Measurements from ENCODE around the gene SAA2. TPM values are rescaled to one million over a fixed set of nuclear protein-coding genes. Genes with fewer than 3 reads are reported as not detected.

Gene SAA2
- total and polyA plus RNA-seq, 2 donors from 2014 or later: 4.4 to 82.0 TPM

DNA sequence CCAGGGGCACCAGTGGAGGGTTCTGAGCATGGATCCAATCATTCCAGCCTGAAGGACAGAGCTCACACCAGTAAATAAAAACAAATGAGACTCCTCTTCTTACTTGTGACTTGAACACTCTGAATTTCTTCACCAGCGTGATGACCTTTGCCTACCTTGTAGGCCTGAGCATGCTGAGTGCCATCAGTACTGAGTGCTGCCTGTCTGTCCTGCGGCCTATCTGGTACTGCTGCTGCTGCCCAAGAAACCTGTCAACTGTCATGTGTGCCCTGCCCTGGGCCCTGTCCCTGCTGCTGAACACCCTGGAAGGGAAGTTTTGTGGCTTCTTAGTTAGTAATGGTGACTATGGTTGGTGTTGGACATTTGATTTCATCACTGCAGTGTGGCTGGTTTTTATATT is 51.9 kb downstream of the SAA2 start:
- intact Hi-C loops (cut with DNase I): no loop called here
- DNase-seq (no peak), FAIRE-seq (no peak)

More for the DNA sequence above, 51.9 kb downstream of the SAA2 start:
- Histone ChIP-seq H3K27ac (ENCODE audit: low read depth in 2 of 2, low read length in 2 of 2) (no peak overlapping the region), H3K4me1 (ENCODE audit: control insufficient read depth in 2 of 3, insufficient read depth in 2 of 3, low read depth in 1 of 3, low read length in 3 of 3) (no peaks in the 10 kb centered on the region), H3K9ac (ENCODE audit: low read length in 3 of 3) (no peak overlapping the region), H3K27me3 (ENCODE audit: control insufficient read depth, insufficient read depth, low read length) (no peaks in the 10 kb centered on the region), H3K36me3 (ENCODE audit: control insufficient read depth in 2 of 3, insufficient read depth in 3 of 3, low read length in 3 of 3) (no peaks in the 10 kb centered on the region), H3K9me3 (ENCODE audit: control insufficient read depth in 2 of 3, insufficient read depth in 1 of 3, low read length in 3 of 3) (no peaks in the 10 kb centered on the region), H3K4me3 (ENCODE audit: low read length in 3 of 3) (no peak overlapping the region)
- no peak for TF ChIP-seq CTCF (IDR thresholded peaks at IDR 0.05; ENCODE audit: borderline replicate concordance, extremely low read depth, insufficient read depth)

Other genes with a start within 250 kb of the SAA2 start
- 33.2 TPM for gene SERGEF, start 235.6 kb downstream of the SAA2 start, total RNA-seq
- gene SERGEF, start 235.6 kb downstream of the SAA2 start, polyA plus RNA-seq (ENCODE audit: insufficient read depth, low read depth, low replicate concordance): 63.0 TPM
- 0.60 TPM for gene TPH1, start 202.4 kb downstream of the SAA2 start, total RNA-seq
- 0.09 TPM for gene TPH1, start 202.4 kb downstream of the SAA2 start, polyA plus RNA-seq (ENCODE audit: insufficient read depth, low read depth, low replicate concordance)
- 12.9 TPM for gene SAAL1, start 142.6 kb downstream of the SAA2 start, total RNA-seq
- 9.8 TPM for gene SAAL1, start 142.6 kb downstream of the SAA2 start, polyA plus RNA-seq (ENCODE audit: insufficient read depth, low read depth, low replicate concordance)
- gene MRGPRX3, start 116.1 kb downstream of the SAA2 start, total RNA-seq: not detected
- gene MRGPRX3, start 116.1 kb downstream of the SAA2 start, polyA plus RNA-seq (ENCODE audit: insufficient read depth, low read depth, low replicate concordance): not detected
- gene MRGPRX4, start 75.8 kb downstream of the SAA2 start, total RNA-seq: not detected
- gene MRGPRX4, start 75.8 kb downstream of the SAA2 start, polyA plus RNA-seq (ENCODE audit: insufficient read depth, low read depth, low replicate concordance): not detected
- 1.3 TPM for gene SAA4, start 11.9 kb downstream of the SAA2 start, total RNA-seq
- not detected for gene SAA4, start 11.9 kb downstream of the SAA2 start, polyA plus RNA-seq (ENCODE audit: insufficient read depth, low read depth, low replicate concordance)
- gene SAA1, start 17.6 kb upstream of the SAA2 start, total RNA-seq: 192 TPM
- 6.4 TPM for gene SAA1, start 17.6 kb upstream of the SAA2 start, polyA plus RNA-seq (ENCODE audit: insufficient read depth, low read depth, low replicate concordance)
- gene HPS5, start 73.5 kb upstream of the SAA2 start, total RNA-seq: 17.2 TPM
- gene HPS5, start 73.5 kb upstream of the SAA2 start, polyA plus RNA-seq (ENCODE audit: insufficient read depth, low read depth, low replicate concordance): 7.7 TPM
- gene GTF2H1, start 73.9 kb upstream of the SAA2 start, total RNA-seq: 43.2 TPM
- gene GTF2H1, start 73.9 kb upstream of the SAA2 start, polyA plus RNA-seq (ENCODE audit: insufficient read depth, low read depth, low replicate concordance): 21.4 TPM
- gene LDHA, start 145.9 kb upstream of the SAA2 start, total RNA-seq: 755 TPM
- gene LDHA, start 145.9 kb upstream of the SAA2 start, polyA plus RNA-seq (ENCODE audit: insufficient read depth, low read depth, low replicate concordance): 466 TPM
- not detected for gene LDHC, start 163.7 kb upstream of the SAA2 start, total RNA-seq
- gene LDHC, start 163.7 kb upstream of the SAA2 start, polyA plus RNA-seq (ENCODE audit: insufficient read depth, low read depth, low replicate concordance): 3.9 TPM
- gene LDHAL6A, start 207.2 kb upstream of the SAA2 start, total RNA-seq: not detected
- 0.47 TPM for gene LDHAL6A, start 207.2 kb upstream of the SAA2 start, polyA plus RNA-seq (ENCODE audit: insufficient read depth, low read depth, low replicate concordance)

Data from kidney (tissue), 14 donors.